ENCODE results near the gene CDRT4.

DNA sequence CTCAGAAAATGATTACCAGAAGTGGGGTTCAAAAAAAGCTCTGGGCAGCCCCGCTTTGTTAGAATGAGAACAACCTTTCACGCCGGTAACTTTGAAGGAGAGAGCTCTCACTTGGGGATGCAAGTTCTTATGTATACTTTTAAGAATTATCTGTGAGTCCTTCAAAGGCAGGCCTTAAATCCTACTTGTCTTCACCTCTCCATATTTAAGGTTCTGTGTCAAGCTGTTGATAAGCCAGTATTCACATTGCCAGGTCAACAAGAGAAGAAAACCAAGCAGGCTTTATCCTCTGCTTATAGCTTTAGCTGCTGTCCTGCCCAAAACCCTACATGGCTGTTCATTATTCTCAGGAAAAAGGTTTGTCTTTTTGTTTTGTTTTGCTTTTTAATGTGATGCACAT lies 42.9 kb downstream of the CDRT4 start:
- TF ChIP-seq, protein P1, sequence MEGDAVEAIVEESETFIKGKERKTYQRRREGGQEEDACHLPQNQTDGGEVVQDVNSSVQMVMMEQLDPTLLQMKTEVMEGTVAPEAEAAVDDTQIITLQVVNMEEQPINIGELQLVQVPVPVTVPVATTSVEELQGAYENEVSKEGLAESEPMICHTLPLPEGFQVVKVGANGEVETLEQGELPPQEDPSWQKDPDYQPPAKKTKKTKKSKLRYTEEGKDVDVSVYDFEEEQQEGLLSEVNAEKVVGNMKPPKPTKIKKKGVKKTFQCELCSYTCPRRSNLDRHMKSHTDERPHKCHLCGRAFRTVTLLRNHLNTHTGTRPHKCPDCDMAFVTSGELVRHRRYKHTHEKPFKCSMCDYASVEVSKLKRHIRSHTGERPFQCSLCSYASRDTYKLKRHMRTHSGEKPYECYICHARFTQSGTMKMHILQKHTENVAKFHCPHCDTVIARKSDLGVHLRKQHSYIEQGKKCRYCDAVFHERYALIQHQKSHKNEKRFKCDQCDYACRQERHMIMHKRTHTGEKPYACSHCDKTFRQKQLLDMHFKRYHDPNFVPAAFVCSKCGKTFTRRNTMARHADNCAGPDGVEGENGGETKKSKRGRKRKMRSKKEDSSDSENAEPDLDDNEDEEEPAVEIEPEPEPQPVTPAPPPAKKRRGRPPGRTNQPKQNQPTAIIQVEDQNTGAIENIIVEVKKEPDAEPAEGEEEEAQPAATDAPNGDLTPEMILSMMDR (conservative IDR thresholded peaks at IDR 0.05): no peak
- TF ChIP-seq EZH2 (IDR thresholded peaks at IDR 0.05; ENCODE audit: low read depth): no peak

Data from PC-9 (cell line).